Vagina (tissue), 2 donors: ENCODE data around the gene MGAT3. TPM values are rescaled to one million over a fixed set of nuclear protein-coding genes. Genes with fewer than 3 reads are reported as not detected.

Experiments used
- DNase-seq, 2 donors: peaks; one replicate each; pipeline ENCODE4 v3.0.0-alpha.2; 2017; ENCODE audit errors: extremely low spot score in 2 of 2
- H3K27ac ChIP-seq: fragments of 200-600 bp; sonication (generic); one replicate; pipeline ENCODE4 v1.5.1; 2019
- H3K27me3 ChIP-seq: fragments of 200-600 bp; sonication (generic); one replicate; pipeline ENCODE4 v1.5.1; 2019
- H3K36me3 ChIP-seq, 2 donors: fragments of 200-600 bp; sonication (generic); one replicate each; pipeline ENCODE4 v1.5.1; 2017 to 2019
- H3K4me1 ChIP-seq: fragments of 200-600 bp; sonication (generic); one replicate; pipeline ENCODE4 v1.5.1; 2019
- H3K4me3 ChIP-seq, 2 donors: fragments of 200-600 bp; sonication (generic); 1 replicate in 1 of 2; 2 replicates in 1 of 2; pipeline ENCODE4 v1.5.1; 2016 to 2019
- H3K9me3 ChIP-seq: fragments of 200-600 bp; sonication (generic); one replicate; pipeline ENCODE4 v1.5.1; 2019
- CTCF ChIP-seq, 3 experiments: fragments of 450-650 bp in 2 of 3; fragments of 200-600 bp in 1 of 3; sonication (generic) in 1 of 3; IDR thresholded peaks; one replicate each; pipeline ENCODE4 v1.5.1; 2017 to 2019; ENCODE audit warnings: antibody characterized with exemption in 3 of 3, mild to moderate bottlenecking in 2 of 3, moderate library complexity in 2 of 3
- POLR2A ChIP-seq, 2 donors: fragments of 450-650 bp; IDR thresholded peaks; one replicate each; pipeline ENCODE4 v1.6.1; 2017; ENCODE audit warnings: antibody characterized with exemption in 2 of 2, mild to moderate bottlenecking in 2 of 2, moderate library complexity in 2 of 2
- POLR2AphosphoS5 ChIP-seq, 2 donors: sonication (generic); formaldehyde crosslinking; IDR thresholded peaks; one replicate each; pipeline ENCODE4 v1.9.0; 2017; ENCODE audit warnings: antibody characterized with exemption in 2 of 2, mild to moderate bottlenecking in 2 of 2, low read depth in 1 of 2; ENCODE audit not compliant: insufficient read depth in 1 of 2
- intact Hi-C: fragments of 100-400 bp; cut with DNase I; formaldehyde crosslinking; loops from one replicate; pipeline ENCODE4 v1.15.1; 2023
- total RNA-seq: library from RNA; depleted of rRNA; stranded (reverse); fragments of >200 nt; gene quantifications from one replicate; pipeline ENCODE4 v1.2.3, GENCODE V29; 2016

The MGAT3 gene
- total RNA-seq, 1 donor from 2014 or later = 0.98 TPM

- no peaks in the 10 kb centered on the region for H3K36me3 ChIP-seq
- TF ChIP-seq POLR2A (IDR thresholded peaks at IDR 0.05) (no peak), POLR2AphosphoS5 (IDR thresholded peaks at IDR 0.05; ENCODE audit: insufficient read depth in 1 of 2, low read depth in 1 of 2) (no peak), CTCF (IDR thresholded peaks at IDR 0.05) (no peak)
- DNase-seq = no peak
- H3K27me3 ChIP-seq = no peaks in the 10 kb centered on the region
- H3K4me3 ChIP-seq = no peak overlapping the region
- intact Hi-C loops = no loop called here
- no peaks in the 10 kb centered on the region for H3K9me3 ChIP-seq
- H3K27ac ChIP-seq = no peak overlapping the region
- H3K4me1 ChIP-seq = peaks cover 14% of the 10 kb centered on the region
These were observed 11.8 kb upstream of the MGAT3 start for GRCh38 chr22:39444937-39445465.

GRCh38 chr22:39445678-39446077 lies 11.1 kb upstream of the MGAT3 start:
- no peak for DNase-seq
- no peaks in the 10 kb centered on the region for H3K9me3 ChIP-seq
- H3K27ac ChIP-seq = no peak overlapping the region
- no peaks in the 10 kb centered on the region for H3K36me3 ChIP-seq
- H3K27me3 ChIP-seq = no peaks in the 10 kb centered on the region
- TF ChIP-seq POLR2A (IDR thresholded peaks at IDR 0.05) (no peak), CTCF (IDR thresholded peaks at IDR 0.05) (no peak), POLR2AphosphoS5 (IDR thresholded peaks at IDR 0.05; ENCODE audit: insufficient read depth in 1 of 2, low read depth in 1 of 2) (no peak)
- H3K4me1 ChIP-seq = peaks cover 14% of the 10 kb centered on the region
- H3K4me3 ChIP-seq = no peak overlapping the region
- intact Hi-C loops = no loop called here

- DNase-seq = no peak
- Histone ChIP-seq H3K9me3 (no peaks in the 10 kb centered on the region), H3K27me3 (no peaks in the 10 kb centered on the region), H3K27ac (no peak overlapping the region), H3K4me3 (no peak overlapping the region), H3K4me1 (peaks cover 14% of the 10 kb centered on the region), H3K36me3 (no peaks in the 10 kb centered on the region)
- intact Hi-C loops = no loop called here
- TF ChIP-seq CTCF (IDR thresholded peaks at IDR 0.05) (no peak), POLR2AphosphoS5 (IDR thresholded peaks at IDR 0.05; ENCODE audit: insufficient read depth in 1 of 2, low read depth in 1 of 2) (no peak), POLR2A (IDR thresholded peaks at IDR 0.05) (no peak)
These were observed 10.5 kb upstream of the MGAT3 start for GRCh38 chr22:39446239-39446721.

GRCh38 chr22:39448205-39449054 lies 8.4 kb upstream of the MGAT3 start:
- intact Hi-C loops = no loop called here
- H3K27ac ChIP-seq = no peak overlapping the region
- no peak for DNase-seq

More at GRCh38 chr22:39448205-39449054, 8.4 kb upstream of the MGAT3 start:
- TF ChIP-seq POLR2A (IDR thresholded peaks at IDR 0.05) = no peak
- peak in 1 of 2 donors; percentile 12 for TF ChIP-seq POLR2AphosphoS5 (IDR thresholded peaks at IDR 0.05; ENCODE audit: insufficient read depth in 1 of 2, low read depth in 1 of 2)
- no peak for TF ChIP-seq CTCF (IDR thresholded peaks at IDR 0.05)
- Histone ChIP-seq H3K9me3 (no peaks in the 10 kb centered on the region), H3K27me3 (no peaks in the 10 kb centered on the region), H3K4me3 (no peak overlapping the region), H3K4me1 (peaks cover 14% of the 10 kb centered on the region), H3K36me3 (no peaks in the 10 kb centered on the region)
